ENCODE measurements around the gene LCN10.
"Not testable (repeated sequence)": the region's sequence is repeated elsewhere in the genome, so short reads cannot be mapped to it uniquely, and the experiment has no call there.

Gene LCN10

GRCh38 chr9:136757328-136757727 is 14.6 kb upstream of the LCN10 start:
- no peak overlapping the region for H3K4me3 ChIP-seq (ENCODE audit: low read length)
- DNase-seq (ENCODE audit: low read depth, low spot score): no peak

GRCh38 chr9:136756836-136757235 is 14.1 kb upstream of the LCN10 start:
- H3K4me3 ChIP-seq (ENCODE audit: low read length): no peak overlapping the region
- no peak for DNase-seq (ENCODE audit: low read depth, low spot score)

- H3K4me3 ChIP-seq (ENCODE audit: low read length): no peak overlapping the region
- DNase-seq (ENCODE audit: low read depth, low spot score): no peak
These were observed 13.3 kb upstream of the LCN10 start for GRCh38 chr9:136756134-136756438.

- not testable (repeated sequence) for DNase-seq (ENCODE audit: low read depth, low spot score); H3K4me3 ChIP-seq (ENCODE audit: low read length)
These were observed 12.8 kb upstream of the LCN10 start for GRCh38 chr9:136755302-136756133.

GRCh38 chr9:136754626-136755301 is 12.0 kb upstream of the LCN10 start:
- no peak overlapping the region for H3K4me3 ChIP-seq (ENCODE audit: low read length)

GRCh38 chr9:136754059-136754572 is 11.4 kb upstream of the LCN10 start:
- H3K4me3 ChIP-seq (ENCODE audit: low read length): no peak overlapping the region
- no peak for DNase-seq (ENCODE audit: low read depth, low spot score)

More at GRCh38 chr9:136754626-136755301, 12.0 kb upstream of the LCN10 start:
- DNase-seq (ENCODE audit: low read depth, low spot score): no peak

- no peak for DNase-seq (ENCODE audit: low read depth, low spot score)
- H3K4me3 ChIP-seq (ENCODE audit: low read length): no peak overlapping the region
These were observed 10.8 kb upstream of the LCN10 start for GRCh38 chr9:136753371-136754058.

- DNase-seq (ENCODE audit: low read depth, low spot score): no peak
- no peak overlapping the region for H3K4me3 ChIP-seq (ENCODE audit: low read length)
These were observed 9.1 kb upstream of the LCN10 start for GRCh38 chr9:136751814-136752213.

- DNase-seq (ENCODE audit: low read depth, low spot score): no peak
- no peak overlapping the region for H3K4me3 ChIP-seq (ENCODE audit: low read length)
These were observed 8.5 kb upstream of the LCN10 start for GRCh38 chr9:136751244-136751643.

- no peak for DNase-seq (ENCODE audit: low read depth, low spot score)
- no peak overlapping the region for H3K4me3 ChIP-seq (ENCODE audit: low read length)
These were observed 7.8 kb upstream of the LCN10 start for GRCh38 chr9:136750526-136750925.

GRCh38 chr9:136748666-136749611 is 6.2 kb upstream of the LCN10 start:
- H3K4me3 ChIP-seq (ENCODE audit: low read length): no peak overlapping the region
- no peak for DNase-seq (ENCODE audit: low read depth, low spot score)

GRCh38 chr9:136748201-136748600 is 5.5 kb upstream of the LCN10 start, which contains the start of gene LCN6:
Gene LCN6 (minus strand): TSS chr9:136748525. CDS start chr9:136748483, 42 bp downstream.
- no peak within 1 kb of the TSS for H3K4me3 ChIP-seq (ENCODE audit: low read length)
- DNase-seq (ENCODE audit: low read depth, low spot score): no peak

GRCh38 chr9:136747161-136748060 is 4.7 kb upstream of the LCN10 start:
- DNase-seq (ENCODE audit: low read depth, low spot score): no peak
- no peak overlapping the region for H3K4me3 ChIP-seq (ENCODE audit: low read length)

GRCh38 chr9:136746621-136747020 is 3.9 kb upstream of the LCN10 start:
- no peak overlapping the region for H3K4me3 ChIP-seq (ENCODE audit: low read length)
- no peak for DNase-seq (ENCODE audit: low read depth, low spot score)

- H3K4me3 ChIP-seq (ENCODE audit: low read length): no peak overlapping the region
- no peak for DNase-seq (ENCODE audit: low read depth, low spot score)
These were observed 3.4 kb upstream of the LCN10 start for GRCh38 chr9:136746155-136746490.

- DNase-seq (ENCODE audit: low read depth, low spot score): no peak
- no peak overlapping the region for H3K4me3 ChIP-seq (ENCODE audit: low read length)
These were observed 2.8 kb upstream of the LCN10 start for GRCh38 chr9:136745389-136746154.

- no peak for DNase-seq (ENCODE audit: low read depth, low spot score)
- no peak overlapping the region for H3K4me3 ChIP-seq (ENCODE audit: low read length)
These were observed 2.0 kb upstream of the LCN10 start for GRCh38 chr9:136744773-136745172.
